Endothelial cell of umbilical vein (primary cell): ENCODE results near the gene ATP5ME. TPM values are rescaled to one million over a fixed set of nuclear protein-coding genes. Genes with fewer than 3 reads are reported as not detected.

Experiments used
- BruUV-seq: library from RNA; stranded (reverse); fragments of 400-500 nt; replicated peaks from 2 replicates; lab custom pipeline; 2021; lab: Mats Ljungman, UMichigan
- CTCF ChIA-PET: fragments of 300-600, 350-600 bp; sonication (Branson Sonifier 250); formaldehyde crosslinking; loops from one replicate; lab custom pipeline; 2021; ENCODE audit warnings: antibody characterized with exemption, inconsistent platforms; lab: Charles Lee
- POLR2A ChIA-PET: fragments of 300-600, 350-600 bp; sonication (Branson Sonifier 250); formaldehyde crosslinking; loops from one replicate; lab custom pipeline; 2021; ENCODE audit warnings: antibody characterized with exemption, inconsistent platforms; lab: Charles Lee
- DNase-seq: peaks from one replicate; pipeline ENCODE4 v3.0.0-alpha.2; 2011; ENCODE audit warnings: low read depth, low spot score
- FAIRE-seq: peaks from 2 replicates; lab custom pipeline; 2011; peaks lifted over from hg19 to GRCh38; lab: Jason Lieb, UNC
- H2AFZ ChIP-seq: 2 replicates; pipeline ENCODE4 v1.6.0; 2012; ENCODE audit warnings: low read depth, low read length, control low read depth, inconsistent platforms
- H3K27ac ChIP-seq: 2 replicates; pipeline ENCODE4 v1.5.1; 2011; ENCODE audit warnings: low read depth, mild to moderate bottlenecking, control low read depth, low read length, moderate library complexity; ENCODE audit not compliant: insufficient read depth
- H3K27me3 ChIP-seq, 2 experiments: 2 replicates each; pipeline versions ENCODE4 v1.6.0 to v1.6.1; 2011; ENCODE audit warnings: low read length in 2 of 2, mixed read lengths in 1 of 2; ENCODE audit not compliant: control insufficient read depth in 2 of 2, insufficient read depth in 2 of 2
- H3K36me3 ChIP-seq, 2 experiments: 2 replicates in 1 of 2; 3 replicates in 1 of 2; pipeline ENCODE4 v1.5.1; 2011; ENCODE audit warnings: low read length in 2 of 2, mild to moderate bottlenecking in 1 of 2, moderate library complexity in 1 of 2; ENCODE audit not compliant: control insufficient read depth in 2 of 2, insufficient read depth in 2 of 2; ENCODE audit errors: extremely low read depth in 1 of 2
- H3K4me1 ChIP-seq: 3 replicates; pipeline ENCODE4 v1.5.1; 2011; ENCODE audit warnings: mild to moderate bottlenecking, low read length; ENCODE audit not compliant: control insufficient read depth, insufficient read depth; ENCODE audit errors: extremely low read depth
- H3K4me2 ChIP-seq: 2 replicates; pipeline ENCODE4 v1.6.1; 2011; ENCODE audit warnings: low read length, control low read depth, mixed read lengths; ENCODE audit not compliant: insufficient read depth
- H3K4me3 ChIP-seq, 3 experiments: fragments of 200-600 bp in 1 of 3; sonication (generic), shearing (Covaris generic) in 1 of 3; replicated peaks in 1 of 3; 2 replicates each; pipeline ENCODE4 v1.5.1; 2011 to 2016; ENCODE audit warnings: control low read depth in 3 of 3, low read length in 3 of 3, mild to moderate bottlenecking in 2 of 3, inconsistent platforms in 1 of 3, low read depth in 1 of 3, moderate library complexity in 1 of 3; ENCODE audit not compliant: insufficient read depth in 1 of 3
- H3K79me2 ChIP-seq: 2 replicates; pipeline ENCODE4 v1.6.0; 2012; ENCODE audit warnings: low read length, inconsistent platforms; ENCODE audit not compliant: control insufficient read depth, insufficient read depth
- H3K9ac ChIP-seq: replicated peaks from 2 replicates; pipeline ENCODE3; 2011; ENCODE audit warnings: low read length, control low read depth; ENCODE audit not compliant: insufficient read depth; ENCODE audit errors: extremely low read depth
- H3K9me1 ChIP-seq: replicated peaks from 3 replicates; pipeline ENCODE4 v1.6.0; 2011; ENCODE audit warnings: mild to moderate bottlenecking, low read length; ENCODE audit not compliant: control insufficient read depth, insufficient read depth; ENCODE audit errors: extremely low read depth
- H3K9me3 ChIP-seq: replicated peaks from 2 replicates; pipeline ENCODE4 v1.5.1; 2012; ENCODE audit warnings: low read length, inconsistent platforms; ENCODE audit not compliant: control insufficient read depth, insufficient read depth
- H4K20me1 ChIP-seq: replicated peaks from 2 replicates; pipeline ENCODE3; 2011; ENCODE audit warnings: mild to moderate bottlenecking, low read length; ENCODE audit not compliant: control insufficient read depth, insufficient read depth; ENCODE audit errors: extremely low read depth
- CTCF ChIP-seq, 2 donors: IDR thresholded peaks; 1 replicate in 1 of 2; 2 replicates in 1 of 2; pipeline ENCODE4 v1.5.1; 2011; ENCODE audit warnings: low read length in 2 of 2, mild to moderate bottlenecking in 2 of 2, moderate library complexity in 2 of 2, control low read depth in 1 of 2, inconsistent platforms in 1 of 2, low read depth in 1 of 2; ENCODE audit not compliant: insufficient read depth in 1 of 2; ENCODE audit errors: extremely low read depth in 1 of 2
- EZH2 ChIP-seq: IDR thresholded peaks from 2 replicates; pipeline ENCODE4 v1.6.1; 2012; ENCODE audit warnings: borderline replicate concordance, low read depth, mild to moderate bottlenecking, moderate library complexity, low read length, inconsistent platforms; ENCODE audit not compliant: severe bottlenecking
- FOS ChIP-seq: IDR thresholded peaks from 2 replicates; pipeline ENCODE4 v1.6.1; 2011; ENCODE audit warnings: mild to moderate bottlenecking, low read length, moderate library complexity, borderline replicate concordance; ENCODE audit not compliant: insufficient read depth
- GATA2 ChIP-seq: IDR thresholded peaks from 2 replicates; pipeline ENCODE4 v1.7.0; 2011; ENCODE audit warnings: low read depth, mild to moderate bottlenecking, moderate library complexity, mixed read lengths, low read length; ENCODE audit not compliant: insufficient read length, insufficient read depth
- JUN ChIP-seq: IDR thresholded peaks from 2 replicates; pipeline ENCODE4 v1.6.1; 2011; ENCODE audit warnings: borderline replicate concordance, low read depth; ENCODE audit not compliant: insufficient read length, insufficient read depth
- MAX ChIP-seq: IDR thresholded peaks from 2 replicates; pipeline ENCODE4 v1.6.1; 2011; ENCODE audit not compliant: insufficient read depth, insufficient read length
- MYC ChIP-seq: IDR thresholded peaks from one replicate; pipeline ENCODE4 v1.6.1; 2011; ENCODE audit warnings: mild to moderate bottlenecking, low read depth, low read length
- POLR2A ChIP-seq: IDR thresholded peaks from 2 replicates; pipeline ENCODE4 v1.6.1; 2012; ENCODE audit warnings: low read depth, mild to moderate bottlenecking, control low read depth, low read length
- POLR2AphosphoS5 ChIP-seq: IDR thresholded peaks from 2 replicates; pipeline ENCODE4 v1.6.1; 2012; ENCODE audit warnings: low read depth, mild to moderate bottlenecking, control low read depth, low read length, moderate library complexity; ENCODE audit not compliant: insufficient read depth
- dilution Hi-C: fragments of 300-500 bp; cut with MboI; formaldehyde crosslinking; loops from one replicate; pipeline ENCODE4 v1.15.0; 2019; ENCODE audit warnings: low sequenced_read_pairs; ENCODE audit not compliant: extremely low pct_ligation_motif_present
- intact Hi-C: fragments of 100-400 bp; cut with micrococcal nuclease; formaldehyde crosslinking; loops from one replicate; pipeline ENCODE4 v1.10.0; 2022
- polyA plus RNA-seq, 4 experiments: library from polyadenylated mRNA; depleted of rRNA in 3 of 4; stranded (reverse) in 3 of 4; unstranded in 1 of 4; fragments of >200 nt; gene quantifications; 2 replicates each; pipeline versions ENCODE4 v1.2.1 to v1.2.3, GENCODE V29; 2011 to 2012; ENCODE audit warnings: missing spikeins in 1 of 4
- total RNA-seq: library from RNA; stranded (reverse); gene quantifications from 2 replicates; pipeline ENCODE4 v1.2.3, GENCODE V29; 2021

The ATP5ME gene
- total and polyA plus RNA-seq, 2 donors (not counting 3 experiments of a cell fraction or from before 2014, with no cell fraction given) = 303 to 304 TPM

- Histone ChIP-seq H3K9ac (no peak overlapping the region), H3K27me3 (peaks cover 0 to 5% of the 10 kb centered on the region in 2 experiments), H3K9me1 (no peaks in the 10 kb centered on the region), H4K20me1 (no peaks in the 10 kb centered on the region), H2AFZ (no peak overlapping the region), H3K4me3 (no peak overlapping the region), H3K4me1 (no peaks in the 10 kb centered on the region), H3K27ac (no peak overlapping the region), H3K4me2 (no peak overlapping the region), H3K79me2 (no peaks in the 10 kb centered on the region), H3K36me3 (no peaks in the 10 kb centered on the region), H3K9me3 (no peaks in the 10 kb centered on the region)
- CTCF ChIA-PET = no interaction called here
- dilution Hi-C loops (no loop called here), intact Hi-C loops (no loop called here)
- no peak for FAIRE-seq
- TF ChIP-seq POLR2AphosphoS5 (no peak), CTCF (IDR thresholded peaks at IDR 0.05; ENCODE audit: extremely low read depth in 1 of 2, insufficient read depth in 1 of 2, low read depth in 1 of 2, low read length in 2 of 2) (no peak), POLR2A (no peak), MAX (no peak), JUN (no peak), FOS (no peak), EZH2 (no peak), MYC (no peak), GATA2 (no peak)
- no TSS peak for BruUV-seq
- DNase-seq = no peak
- POLR2A ChIA-PET = no interaction called here
Observed at GRCh38 chr4:665381-665750, 8.7 kb downstream of the ATP5ME start.
